Adrenal gland (tissue), 12 donors: ENCODE results near the gene SNX30. TPM values are rescaled to one million over a fixed set of nuclear protein-coding genes. Genes with fewer than 3 reads are reported as not detected.

Source experiments
- DNase-seq, 7 donors: peaks; one replicate each; pipeline ENCODE4 v3.0.0-alpha.2; 2019 to 2020
- H3K27ac ChIP-seq, 5 donors: fragments of 200-600 bp; sonication (generic) in 4 of 5; 1 replicate in 3 of 5; 2 replicates in 2 of 5; pipeline versions ENCODE4 v1.5.1 to v1.8.0; 2016 to 2020; ENCODE audit warnings: mild to moderate bottlenecking in 1 of 5
- H3K27me3 ChIP-seq: fragments of 200-600 bp; 2 replicates; pipeline ENCODE4 v1.8.0; 2021
- H3K36me3 ChIP-seq, 2 donors: fragments of 200-600 bp; replicated peaks in 1 of 2; 1 replicate in 1 of 2; 2 replicates in 1 of 2; pipeline versions ENCODE4 v1.5.1 to v1.8.0; 2018 to 2022
- H3K4me1 ChIP-seq, 2 donors: fragments of 200-600 bp; replicated peaks in 1 of 2; 1 replicate in 1 of 2; 2 replicates in 1 of 2; pipeline versions ENCODE4 v1.5.1 to v1.8.0; 2018 to 2021
- H3K4me3 ChIP-seq, 4 donors: fragments of 200-600 bp; sonication (generic) in 3 of 4; one replicate each; pipeline ENCODE4 v1.5.1; 2016 to 2018
- H3K9me3 ChIP-seq, 3 donors: fragments of 200-600 bp; sonication (generic) in 1 of 3; replicated peaks in 1 of 3; 1 replicate in 2 of 3; 2 replicates in 1 of 3; pipeline versions ENCODE4 v1.5.1 to v1.8.0; 2016 to 2021
- POLR2A ChIP-seq, 2 donors: fragments of 450-650 bp; IDR thresholded peaks; one replicate each; pipeline ENCODE4 v1.6.1; 2017; ENCODE audit warnings: antibody characterized with exemption in 2 of 2, mild to moderate bottlenecking in 2 of 2, moderate library complexity in 1 of 2
- WGBS, 4 donors: extraction: QIAGEN DNeasy Blood & Tissue Kit in 2 of 4; methylation state at CpG; one replicate each; pipeline versions ENCODE4 v1.1.5 to v1.1.7; 2013 to 2017; 5-methylcytosine and 5-hydroxymethylcytosine counted together
- intact Hi-C, 2 donors: fragments of 100-400 bp; cut with DNase I; formaldehyde crosslinking; loops; one replicate each; pipeline versions ENCODE4 v1.14.1 to v1.15.0; 2022 to 2023
- polyA plus RNA-seq, 3 donors: library from polyadenylated mRNA; stranded (reverse); fragments of 200-250 nt in 2 of 3; fragments of 350-450 nt in 1 of 3; fragmentation: Illumina TruSeq in 1 of 3; extraction: RNeasy Lipid Tissue Mini Kit (QIAGEN cat#74804) in 1 of 3; gene quantifications; one replicate each; pipeline ENCODE4 v1.2.3, GENCODE V29; 2013 to 2014
- total RNA-seq, 9 donors: library from RNA; depleted of rRNA in 4 of 9; stranded (reverse); fragments of >200 nt in 4 of 9; fragments of 120-200 nt in 1 of 9; fragmentation: NEBNext Ultra II Directional in 1 of 9; extraction: Animal tissue kit (Norgen Biotek cat#: 25700) in 1 of 9; gene quantifications; one replicate each; pipeline versions ENCODE4 v1.1.0 to v1.2.4, GENCODE V29; 2013 to 2023
- TF ChIP-seq, protein P1 (sequence below), 6 experiments: fragments of 450-650 bp in 4 of 6; fragments of 200-600 bp in 2 of 6; sonication (generic) in 1 of 6; IDR thresholded peaks; 1 replicate in 5 of 6; 2 replicates in 1 of 6; pipeline versions ENCODE4 v1.5.1 to v1.8.0; 2016 to 2021; ENCODE audit warnings: antibody characterized with exemption in 6 of 6, mild to moderate bottlenecking in 2 of 6, moderate library complexity in 1 of 6
- donor health status: healthy with polysubstance abuse.
- donor health status: Bipolar disorder and iron deficiency.
- donor health status: DM: yes; HTN: yes; CAD: no.
- donor health status: DM: no; HTN: no; CAD: no.
- donor health status: DM: no; HTN: no; CAD: no.
- donor health status: DM: yes; HTN: yes; CAD: no.

Gene SNX30
- total and polyA plus RNA-seq, 12 donors, result 0.84 to 12.3 (median 8.8) TPM

DNA sequence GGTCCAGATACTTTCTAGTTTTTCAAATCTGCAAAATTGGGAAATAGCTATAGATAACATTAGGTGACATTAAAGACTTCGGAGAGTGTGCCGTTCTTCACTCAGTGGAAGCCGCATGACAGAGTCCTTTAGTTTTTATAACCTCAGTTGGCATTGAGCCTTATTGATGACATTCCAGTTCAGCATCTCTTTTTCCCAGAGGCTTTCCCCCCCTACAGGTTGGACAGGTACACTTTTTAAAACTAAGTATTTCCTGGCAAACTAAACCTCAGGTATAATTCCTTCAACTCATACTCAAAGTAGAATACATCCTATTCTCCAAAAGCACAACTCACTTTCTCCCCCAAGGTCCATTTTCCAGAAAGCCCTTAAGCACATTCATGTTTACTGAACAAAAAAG lies 81.4 kb downstream of the SNX30 start:
- no peak overlapping the region for H3K27ac ChIP-seq
- DNase-seq, result no peak

DNA sequence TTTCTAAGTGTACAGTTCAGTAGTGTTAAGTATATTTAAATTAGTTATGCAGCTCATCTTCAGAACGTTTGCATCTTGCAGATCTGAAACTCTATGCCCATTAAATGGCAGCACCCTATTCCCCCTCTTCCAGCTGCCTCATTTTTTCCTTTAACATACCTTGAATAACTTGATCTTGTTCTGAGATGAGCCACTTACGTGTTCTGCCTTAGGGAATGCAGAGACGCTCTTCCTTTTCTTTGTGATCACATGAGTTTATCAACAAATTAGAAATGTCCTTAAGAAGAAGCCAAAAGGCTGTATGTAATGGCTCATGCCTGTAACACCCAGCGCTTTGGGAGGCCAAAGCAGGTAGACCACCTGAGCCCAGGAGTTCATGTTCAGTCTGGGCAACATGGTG lies 82.5 kb downstream of the SNX30 start:
- intact Hi-C loops, result no loop called here
- no peak for DNase-seq
- 89 to 94% (median 92%) methylated on average over 4 of the region's 4 CpGs for WGBS, 4 donors
- Histone ChIP-seq H3K36me3 (no peaks in the 10 kb centered on the region), H3K9me3 (no peaks in the 10 kb centered on the region), H3K27ac (no peak overlapping the region), H3K4me1 (peaks cover 0 to 4% of the 10 kb centered on the region in 2 donors), H3K27me3 (no peaks in the 10 kb centered on the region), H3K4me3 (no peak overlapping the region)
- TF ChIP-seq, protein P1, sequence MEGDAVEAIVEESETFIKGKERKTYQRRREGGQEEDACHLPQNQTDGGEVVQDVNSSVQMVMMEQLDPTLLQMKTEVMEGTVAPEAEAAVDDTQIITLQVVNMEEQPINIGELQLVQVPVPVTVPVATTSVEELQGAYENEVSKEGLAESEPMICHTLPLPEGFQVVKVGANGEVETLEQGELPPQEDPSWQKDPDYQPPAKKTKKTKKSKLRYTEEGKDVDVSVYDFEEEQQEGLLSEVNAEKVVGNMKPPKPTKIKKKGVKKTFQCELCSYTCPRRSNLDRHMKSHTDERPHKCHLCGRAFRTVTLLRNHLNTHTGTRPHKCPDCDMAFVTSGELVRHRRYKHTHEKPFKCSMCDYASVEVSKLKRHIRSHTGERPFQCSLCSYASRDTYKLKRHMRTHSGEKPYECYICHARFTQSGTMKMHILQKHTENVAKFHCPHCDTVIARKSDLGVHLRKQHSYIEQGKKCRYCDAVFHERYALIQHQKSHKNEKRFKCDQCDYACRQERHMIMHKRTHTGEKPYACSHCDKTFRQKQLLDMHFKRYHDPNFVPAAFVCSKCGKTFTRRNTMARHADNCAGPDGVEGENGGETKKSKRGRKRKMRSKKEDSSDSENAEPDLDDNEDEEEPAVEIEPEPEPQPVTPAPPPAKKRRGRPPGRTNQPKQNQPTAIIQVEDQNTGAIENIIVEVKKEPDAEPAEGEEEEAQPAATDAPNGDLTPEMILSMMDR (IDR thresholded peaks at IDR 0.05), result no peak

More for the DNA sequence above, 81.4 kb downstream of the SNX30 start:
- no peak overlapping the region for H3K4me3 ChIP-seq
- intact Hi-C loops, result no loop called here
- WGBS, 4 donors, result 91 to 97% (median 95%) methylated on average over 3 of the region's 3 CpGs
- TF ChIP-seq, protein P1 (IDR thresholded peaks at IDR 0.05), result no peak
- no peak for TF ChIP-seq POLR2A (IDR thresholded peaks at IDR 0.05)
- no peaks in the 10 kb centered on the region for H3K9me3 ChIP-seq
- H3K36me3 ChIP-seq, result no peaks in the 10 kb centered on the region
- peaks cover 0 to 4% of the 10 kb centered on the region in 2 donors for H3K4me1 ChIP-seq
- H3K27me3 ChIP-seq, result no peaks in the 10 kb centered on the region

DNA sequence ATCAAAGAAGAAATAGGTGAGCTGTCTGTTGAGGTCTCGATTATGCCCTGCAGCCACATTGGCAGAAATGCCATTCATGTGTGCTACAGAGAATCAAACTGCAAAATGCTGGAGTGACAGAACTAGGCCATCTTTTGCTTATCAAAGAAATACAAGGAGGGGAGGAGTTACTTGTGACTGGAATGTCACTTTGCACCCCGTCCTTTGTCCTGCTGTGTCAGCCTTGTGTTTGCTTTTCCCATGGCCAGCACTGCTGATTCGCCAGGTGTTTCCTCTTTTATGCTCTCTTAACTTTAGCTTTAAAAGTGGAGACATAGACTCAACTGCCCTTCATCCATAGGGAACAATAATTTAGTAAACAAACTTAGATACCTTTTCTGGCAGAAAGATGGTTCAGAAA lies 85.8 kb downstream of the SNX30 start:
- intact Hi-C loops, result no loop called here
- no peak for DNase-seq
- no peaks in the 10 kb centered on the region for H3K4me1 ChIP-seq
- H3K27ac ChIP-seq, result no peak overlapping the region
- H3K9me3 ChIP-seq, result no peaks in the 10 kb centered on the region
- no peaks in the 10 kb centered on the region for H3K27me3 ChIP-seq
- TF ChIP-seq POLR2A (IDR thresholded peaks at IDR 0.05), result no peak
- TF ChIP-seq, protein P1 (IDR thresholded peaks at IDR 0.05), result no peak
- no peaks in the 10 kb centered on the region for H3K36me3 ChIP-seq
- H3K4me3 ChIP-seq, result no peak overlapping the region
- 73 to 86% (median 80%) methylated on average over 3 of the region's 3 CpGs for WGBS, 4 donors

DNA sequence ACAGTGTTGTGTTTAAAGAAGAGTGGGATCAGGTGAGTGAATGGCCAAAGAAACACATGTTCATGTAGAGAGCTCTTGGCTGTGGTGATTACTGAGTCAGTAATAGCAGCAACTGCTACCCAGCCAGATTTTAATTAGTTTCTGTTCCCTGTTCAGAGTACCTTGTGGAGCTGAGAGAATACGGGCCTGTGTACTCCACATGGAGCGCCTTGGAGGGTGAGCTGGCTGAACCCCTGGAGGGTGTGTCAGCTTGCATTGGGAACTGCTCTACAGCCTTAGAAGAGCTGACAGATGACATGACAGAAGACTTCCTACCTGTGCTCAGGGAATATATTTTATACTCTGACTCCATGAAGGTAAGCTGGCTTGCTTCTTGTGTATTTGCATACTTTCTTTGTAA lies 87.8 kb downstream of the SNX30 start:
- 71 to 94% (median 86%) methylated on average over 2 of the region's 2 CpGs for WGBS, 4 donors
- intact Hi-C loops, result no loop called here
- TF ChIP-seq, protein P1 (IDR thresholded peaks at IDR 0.05), result no peak
- no peak for TF ChIP-seq POLR2A (IDR thresholded peaks at IDR 0.05)
- Histone ChIP-seq H3K4me1 (no peaks in the 10 kb centered on the region), H3K27me3 (no peaks in the 10 kb centered on the region), H3K4me3 (no peak overlapping the region), H3K9me3 (no peaks in the 10 kb centered on the region), H3K27ac (no peak overlapping the region), H3K36me3 (no peaks in the 10 kb centered on the region)
- DNase-seq, result no peak
